ENCODE measurements around the gene LRRC27. TPM values are rescaled to one million over a fixed set of nuclear protein-coding genes. Genes with fewer than 3 reads are reported as not detected.

LRRC27 gene
- total and polyA plus RNA-seq, 2 donors (not counting 1 experiment from before 2014, with no cell fraction given), result 23.6 to 25.6 TPM

DNA sequence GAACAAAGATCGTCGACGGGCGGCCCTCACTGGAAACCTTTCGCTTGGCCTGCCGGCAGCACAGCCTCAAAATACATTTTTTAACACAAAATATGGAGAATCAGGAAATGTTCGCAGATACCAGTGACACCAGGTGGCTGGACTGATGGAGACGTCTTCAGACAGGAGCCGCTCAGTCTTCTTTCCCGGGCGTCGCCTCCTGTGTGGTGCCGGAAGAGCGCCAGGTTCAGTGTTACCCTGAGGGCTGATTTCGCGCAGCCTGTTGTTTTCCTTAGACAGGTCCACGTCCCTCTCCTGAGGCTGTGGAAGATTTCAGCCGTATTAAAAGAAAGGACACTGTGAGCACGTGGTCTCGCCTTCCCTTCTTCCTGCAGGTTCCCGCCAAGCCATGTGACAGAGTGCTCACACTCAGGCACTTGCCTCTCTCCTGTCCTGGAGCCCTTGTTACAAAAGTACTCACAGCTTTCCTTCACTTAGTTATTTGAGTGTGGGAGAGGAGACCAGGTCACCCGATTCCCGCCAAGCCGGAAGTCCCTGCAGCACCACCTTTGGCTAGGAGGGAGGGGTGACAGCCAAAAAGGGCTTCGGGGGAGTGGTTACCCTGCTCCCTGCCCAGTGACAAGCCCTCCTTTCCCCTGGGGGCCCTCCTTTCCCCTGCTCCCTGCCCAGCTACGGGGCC is 43.3 kb downstream of the LRRC27 start:
- Histone ChIP-seq H3K4me1 (ENCODE audit: control insufficient read depth in 2 of 2, insufficient read depth in 2 of 2, low read length in 2 of 2) (no peaks in the 10 kb centered on the region), H2AFZ (ENCODE audit: insufficient read depth, low read depth, low read length, poor library complexity, severe bottlenecking) (no peak overlapping the region), H4K20me1 (ENCODE audit: control insufficient read depth, insufficient read depth, low read length, poor library complexity, severe bottlenecking) (no peaks in the 10 kb centered on the region), H3K27ac (ENCODE audit: low read length in 2 of 2) (no peak overlapping the region), H3K4me2 (replicated peaks; ENCODE audit: low read depth, low read length, poor library complexity, severe bottlenecking) (no peak overlapping the region), H3K9ac (ENCODE audit: low read length) (no peak overlapping the region), H3K27me3 (replicated peaks in 1 of 4; ENCODE audit: control extremely low read depth in 1 of 4, control insufficient read depth in 3 of 4, insufficient read depth in 4 of 4, low read length in 3 of 4) (peaks cover 0 to 5% (median 1%) of the 10 kb centered on the region in 4 experiments), H3K36me3 (replicated peaks in 1 of 2; ENCODE audit: control extremely low read depth in 1 of 2, control insufficient read depth in 1 of 2, extremely low read depth in 1 of 2, insufficient read depth in 2 of 2, low read length in 1 of 2) (no peaks in the 10 kb centered on the region), H3K9me3 (ENCODE audit: control extremely low read depth in 1 of 3, control insufficient read depth in 2 of 3, insufficient read depth in 1 of 3, low read length in 2 of 3) (peaks cover 0 to 10% (median 0%) of the 10 kb centered on the region in 3 donors), H3K79me2 (ENCODE audit: control insufficient read depth, insufficient read depth, low read length) (no peaks in the 10 kb centered on the region), H3K4me3 (ENCODE audit: control extremely low read depth in 1 of 5, extremely low read depth in 1 of 5, insufficient read depth in 1 of 5, low read depth in 2 of 5, low read length in 4 of 5) (no peak overlapping the region)
- ChIA-PET POLR2A (no interaction called here), CTCF (no interaction called here)
- no peak overlapping the region for H3K4me3 Mint-ChIP-seq
- no peaks in the 10 kb centered on the region for H3K9me3 Mint-ChIP-seq (ENCODE audit: insufficient read depth)
- H3K27ac Mint-ChIP-seq, result no peak overlapping the region
- intact Hi-C loops (cut with micrococcal nuclease), result no loop called here
- DNase-seq (no peak), ATAC-seq (ENCODE audit: low read depth) (no peak)
- 95% methylated on average over 16 of the region's 26 CpGs for WGBS (ENCODE audit: insufficient coverage)
- H3K4me1 Mint-ChIP-seq, result no peaks in the 10 kb centered on the region
- no peak for TF ChIP-seq EZH2 (IDR thresholded peaks at IDR 0.05; ENCODE audit: borderline replicate concordance, insufficient read depth, low read depth, low read length, poor library complexity, severe bottlenecking)
- TF ChIP-seq, protein P1, sequence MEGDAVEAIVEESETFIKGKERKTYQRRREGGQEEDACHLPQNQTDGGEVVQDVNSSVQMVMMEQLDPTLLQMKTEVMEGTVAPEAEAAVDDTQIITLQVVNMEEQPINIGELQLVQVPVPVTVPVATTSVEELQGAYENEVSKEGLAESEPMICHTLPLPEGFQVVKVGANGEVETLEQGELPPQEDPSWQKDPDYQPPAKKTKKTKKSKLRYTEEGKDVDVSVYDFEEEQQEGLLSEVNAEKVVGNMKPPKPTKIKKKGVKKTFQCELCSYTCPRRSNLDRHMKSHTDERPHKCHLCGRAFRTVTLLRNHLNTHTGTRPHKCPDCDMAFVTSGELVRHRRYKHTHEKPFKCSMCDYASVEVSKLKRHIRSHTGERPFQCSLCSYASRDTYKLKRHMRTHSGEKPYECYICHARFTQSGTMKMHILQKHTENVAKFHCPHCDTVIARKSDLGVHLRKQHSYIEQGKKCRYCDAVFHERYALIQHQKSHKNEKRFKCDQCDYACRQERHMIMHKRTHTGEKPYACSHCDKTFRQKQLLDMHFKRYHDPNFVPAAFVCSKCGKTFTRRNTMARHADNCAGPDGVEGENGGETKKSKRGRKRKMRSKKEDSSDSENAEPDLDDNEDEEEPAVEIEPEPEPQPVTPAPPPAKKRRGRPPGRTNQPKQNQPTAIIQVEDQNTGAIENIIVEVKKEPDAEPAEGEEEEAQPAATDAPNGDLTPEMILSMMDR (IDR thresholded peaks at IDR 0.05), result no peak
- H3K27me3 Mint-ChIP-seq, result peaks cover 8% of the 10 kb centered on the region

DNA sequence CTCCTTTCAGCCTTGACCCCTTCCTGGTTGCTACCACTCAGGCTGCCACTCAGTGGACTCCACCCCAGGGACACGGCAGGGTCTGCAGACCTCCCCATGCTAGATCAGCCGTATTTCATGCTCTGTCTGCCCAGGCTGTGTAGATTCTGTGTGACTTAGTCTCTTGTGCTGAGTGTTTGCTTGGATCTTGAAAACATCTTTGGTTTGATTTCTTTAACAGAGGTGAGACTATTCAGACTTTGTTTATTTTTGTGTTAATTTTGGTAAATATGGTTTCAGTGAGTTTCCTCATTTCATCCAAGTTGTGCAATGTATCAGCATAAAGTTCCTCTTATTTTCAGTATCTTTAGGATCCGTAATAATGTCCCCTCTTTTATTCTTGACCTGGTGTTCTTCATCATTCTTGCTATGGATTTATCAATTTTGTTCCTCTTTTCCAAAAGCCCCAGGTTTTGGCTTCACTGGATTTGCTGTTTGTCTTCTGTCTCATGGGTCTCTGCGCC is 43.9 kb downstream of the LRRC27 start:
- no peak for ATAC-seq (ENCODE audit: low read depth)
- WGBS (ENCODE audit: insufficient coverage), result 100% methylated on average over 2 of the region's 4 CpGs
- H3K4me1 Mint-ChIP-seq, result no peaks in the 10 kb centered on the region
- intact Hi-C loops (cut with micrococcal nuclease), result no loop called here
- Histone ChIP-seq H3K27me3 (replicated peaks in 1 of 4; ENCODE audit: control extremely low read depth in 1 of 4, control insufficient read depth in 3 of 4, insufficient read depth in 4 of 4, low read length in 3 of 4) (peaks cover 0 to 5% (median 1%) of the 10 kb centered on the region in 4 experiments), H3K9ac (ENCODE audit: low read length) (no peak overlapping the region), H3K36me3 (replicated peaks in 1 of 2; ENCODE audit: control extremely low read depth in 1 of 2, control insufficient read depth in 1 of 2, extremely low read depth in 1 of 2, insufficient read depth in 2 of 2, low read length in 1 of 2) (no peaks in the 10 kb centered on the region), H3K27ac (ENCODE audit: low read length in 2 of 2) (no peak overlapping the region), H3K9me3 (ENCODE audit: control extremely low read depth in 1 of 3, control insufficient read depth in 2 of 3, insufficient read depth in 1 of 3, low read length in 2 of 3) (peaks cover 0 to 10% (median 0%) of the 10 kb centered on the region in 3 donors), H3K79me2 (ENCODE audit: control insufficient read depth, insufficient read depth, low read length) (no peaks in the 10 kb centered on the region), H4K20me1 (ENCODE audit: control insufficient read depth, insufficient read depth, low read length, poor library complexity, severe bottlenecking) (no peaks in the 10 kb centered on the region), H3K4me2 (replicated peaks; ENCODE audit: low read depth, low read length, poor library complexity, severe bottlenecking) (no peak overlapping the region), H3K4me1 (ENCODE audit: control insufficient read depth in 2 of 2, insufficient read depth in 2 of 2, low read length in 2 of 2) (no peaks in the 10 kb centered on the region), H2AFZ (ENCODE audit: insufficient read depth, low read depth, low read length, poor library complexity, severe bottlenecking) (no peak overlapping the region), H3K4me3 (ENCODE audit: control extremely low read depth in 1 of 5, extremely low read depth in 1 of 5, insufficient read depth in 1 of 5, low read depth in 2 of 5, low read length in 4 of 5) (no peak overlapping the region)
- H3K4me3 Mint-ChIP-seq, result no peak overlapping the region
- POLR2A ChIA-PET, result no interaction called here
- no peak for TF ChIP-seq EZH2 (IDR thresholded peaks at IDR 0.05; ENCODE audit: borderline replicate concordance, insufficient read depth, low read depth, low read length, poor library complexity, severe bottlenecking)
- TF ChIP-seq, protein P1 (IDR thresholded peaks at IDR 0.05), result no peak
- peaks cover 8% of the 10 kb centered on the region for H3K27me3 Mint-ChIP-seq
- H3K27ac Mint-ChIP-seq, result no peak overlapping the region
- no peak for DNase-seq
- CTCF ChIA-PET, result no interaction called here
- H3K9me3 Mint-ChIP-seq (ENCODE audit: insufficient read depth), result no peaks in the 10 kb centered on the region
